ENCODE measurements around the gene ACOT4.
"Not testable (repeated sequence)": the region's sequence is repeated elsewhere in the genome, so short reads cannot be mapped to it uniquely, and the experiment has no call there.

ACOT4 gene

DNA sequence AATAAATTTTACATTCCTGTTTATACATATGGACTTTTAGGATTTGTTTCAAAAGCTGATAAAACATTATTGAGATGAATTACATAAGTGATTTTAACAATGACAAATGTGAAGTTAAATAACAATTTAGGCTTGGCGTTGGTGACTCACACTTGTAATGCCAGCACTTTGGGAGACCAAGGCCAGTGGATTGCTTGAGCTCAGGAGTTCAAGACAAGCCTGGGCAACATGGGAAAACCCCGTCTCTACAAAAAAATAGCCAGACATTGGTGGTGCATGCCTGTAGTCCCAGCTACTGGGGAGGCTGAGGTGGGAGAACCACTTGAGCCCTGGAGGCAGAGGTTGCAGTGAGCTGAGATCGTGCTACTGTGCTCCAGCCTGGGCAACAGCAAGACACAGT lies 15.3 kb upstream of the ACOT4 start:
- TF ChIP-seq ZNF274 (IDR thresholded peaks at IDR 0.05; ENCODE audit: low read depth, low read length) = no peak
- no peak overlapping the region for H3K4me3 ChIP-seq (ENCODE audit: low read length)

DNA sequence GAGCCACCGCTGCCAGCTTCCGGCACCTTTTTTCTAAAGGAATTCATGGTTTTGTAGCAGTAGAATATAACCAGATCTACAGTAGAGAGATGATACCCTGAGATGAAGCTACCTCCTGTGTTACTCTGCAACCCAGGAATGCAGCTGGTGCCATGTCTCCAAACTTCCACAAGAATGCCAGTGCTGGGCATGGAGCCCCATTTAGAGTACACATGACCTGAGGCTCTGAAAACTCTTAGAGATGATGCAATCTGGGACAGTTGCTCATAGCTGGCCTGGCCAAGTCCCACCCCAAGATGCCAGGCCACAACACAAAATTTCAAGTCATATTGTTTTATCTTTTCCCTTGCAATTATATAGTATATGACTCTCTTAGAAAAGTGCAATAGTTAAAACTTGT lies 14.5 kb upstream of the ACOT4 start:
- not testable (repeated sequence) for H3K4me3 ChIP-seq (ENCODE audit: low read length)

DNA sequence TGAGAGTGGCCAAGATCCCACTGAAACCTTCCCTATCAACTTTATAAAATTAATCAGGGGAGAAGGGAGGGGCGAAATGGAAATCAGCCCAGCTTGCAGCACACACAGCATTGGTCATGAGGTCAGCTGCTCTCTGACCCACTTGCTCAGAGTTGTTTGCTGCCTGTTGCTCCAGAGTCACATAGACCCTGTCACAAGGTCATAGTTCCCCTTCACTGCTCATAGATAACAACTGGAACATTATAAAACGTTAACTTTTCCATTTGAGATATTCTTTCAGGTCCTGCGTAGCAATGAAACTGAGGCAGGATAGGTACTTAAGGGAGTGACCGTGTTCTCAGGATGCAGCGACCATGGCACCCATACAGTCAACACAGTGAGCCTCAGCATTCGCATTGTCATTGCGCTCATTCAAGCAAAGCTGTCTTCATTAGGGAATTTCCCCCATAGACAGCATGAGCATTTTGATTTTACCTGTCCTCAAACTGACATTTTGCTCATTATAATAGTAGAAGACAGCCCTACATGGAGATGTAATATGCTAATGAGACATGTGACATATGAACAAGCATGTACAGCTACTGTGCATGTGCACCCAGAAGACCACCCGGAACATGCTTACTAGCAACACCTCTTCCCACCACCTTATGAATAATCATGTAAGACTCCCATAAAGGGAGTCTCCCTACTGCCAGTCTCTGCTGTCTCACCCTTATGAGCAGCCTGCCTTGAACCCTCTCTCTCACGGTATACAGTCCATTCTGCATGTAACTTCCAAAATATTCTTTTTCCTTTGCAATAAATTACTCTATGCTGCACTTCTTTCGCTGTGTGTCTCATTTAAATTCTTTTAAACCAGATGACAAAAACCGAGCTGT lies 9.3 kb upstream of the ACOT4 start:
- H3K4me3 ChIP-seq (ENCODE audit: low read length) = not testable (repeated sequence)

DNA sequence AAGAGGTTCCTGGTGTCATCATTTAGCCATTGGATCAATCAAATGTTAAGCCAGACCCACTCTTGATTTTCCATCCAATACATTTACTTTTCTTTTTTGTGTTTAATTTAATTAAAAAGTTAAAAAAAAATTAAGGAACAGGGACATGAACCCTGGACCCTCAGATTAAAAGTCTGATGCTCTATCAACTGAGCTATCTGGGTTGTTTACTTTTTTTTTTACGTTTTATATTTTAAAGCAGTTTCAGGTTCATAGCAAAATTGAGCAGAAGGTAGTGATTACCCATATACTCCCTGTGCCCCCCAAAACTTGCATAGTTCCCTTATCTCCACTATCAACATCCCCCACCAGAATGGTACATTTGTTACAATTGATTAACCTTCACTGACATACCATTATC lies 3.0 kb upstream of the ACOT4 start:
- H3K4me3 ChIP-seq (ENCODE audit: low read length) = no peak overlapping the region
- no peak for TF ChIP-seq ZNF274 (IDR thresholded peaks at IDR 0.05; ENCODE audit: low read depth, low read length)

DNA sequence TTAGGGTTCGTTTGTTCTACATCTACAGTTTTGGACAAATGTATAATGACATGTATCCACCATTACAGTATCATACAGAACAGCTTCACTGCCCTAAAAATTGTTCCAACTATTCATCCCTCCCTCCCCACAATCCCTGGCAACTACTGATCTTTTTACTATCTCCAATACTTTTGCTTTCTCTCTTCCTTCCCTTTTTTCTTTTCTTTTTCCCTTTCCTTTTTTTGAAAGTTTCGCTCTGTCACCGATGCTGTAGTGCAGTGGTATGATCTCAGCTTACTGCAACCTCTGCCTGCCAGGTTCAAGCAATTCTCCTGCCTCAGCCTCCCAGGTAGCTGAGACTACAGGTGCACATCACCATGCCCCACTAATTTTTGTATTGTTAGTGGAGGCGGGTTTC lies 2.6 kb upstream of the ACOT4 start:
- TF ChIP-seq ZNF274 (IDR thresholded peaks at IDR 0.05; ENCODE audit: low read depth, low read length) = no peak
- no peak overlapping the region for H3K4me3 ChIP-seq (ENCODE audit: low read length)

DNA sequence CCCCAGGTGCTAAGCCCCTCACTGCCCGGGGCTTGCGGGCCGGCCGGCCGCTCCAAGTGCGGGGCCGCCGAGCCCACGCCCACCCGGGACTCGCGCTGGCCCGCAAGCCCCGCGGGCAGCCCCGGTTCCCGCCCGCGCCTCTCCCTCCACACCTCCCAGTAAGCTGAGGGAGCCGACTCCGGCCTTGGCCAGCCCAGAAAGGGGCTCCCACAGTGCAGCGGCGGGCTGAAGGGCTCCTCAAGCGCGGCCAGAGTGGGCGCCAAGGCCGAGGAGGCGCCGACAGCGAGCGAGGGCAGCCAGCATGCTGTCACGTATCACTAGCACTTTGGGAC lies 1.0 kb upstream of the ACOT4 start:
- not testable (repeated sequence) for H3K4me3 ChIP-seq (ENCODE audit: low read length)

DNA sequence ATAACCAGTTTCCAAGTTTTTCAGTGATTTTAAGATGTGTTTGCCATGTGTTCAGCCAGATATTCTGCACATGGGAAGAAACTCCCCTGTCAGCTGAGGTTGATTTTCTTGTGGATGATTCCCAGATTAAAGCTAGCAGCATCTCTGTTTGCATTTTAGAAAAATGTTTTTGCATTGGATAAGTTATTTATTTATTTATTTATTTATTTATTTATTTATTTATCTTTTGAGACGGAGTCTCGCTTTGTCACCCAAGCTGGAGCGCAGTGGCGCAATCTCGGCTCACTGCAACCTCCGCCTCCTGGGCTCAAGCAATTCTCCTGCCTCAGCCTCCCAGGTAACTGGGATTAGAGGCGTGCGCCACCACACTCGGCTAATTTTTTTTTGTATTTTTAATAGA lies 2.8 kb downstream of the ACOT4 start:
- TF ChIP-seq ZNF274 (IDR thresholded peaks at IDR 0.05; ENCODE audit: low read depth, low read length) = no peak
- no peak overlapping the region for H3K4me3 ChIP-seq (ENCODE audit: low read length)

DNA sequence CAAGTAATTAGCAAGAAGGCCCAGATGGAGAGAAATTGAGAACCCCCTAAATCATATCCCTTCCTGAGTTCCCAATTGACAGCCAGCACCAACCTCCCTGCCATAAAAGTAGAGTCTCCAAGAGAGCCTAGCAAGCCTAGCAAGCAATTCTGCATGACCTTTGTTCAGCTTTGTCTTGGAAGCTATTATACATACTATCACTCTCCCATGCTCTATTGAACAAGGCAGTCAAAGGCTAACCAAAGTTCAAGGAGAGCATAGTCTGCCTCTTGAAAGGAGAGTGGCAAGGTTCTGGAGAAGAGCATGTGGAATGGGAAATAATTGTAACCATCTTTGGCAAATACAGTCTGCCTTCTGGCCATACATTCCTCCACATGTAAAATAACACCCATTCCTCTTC lies 7.8 kb downstream of the ACOT4 start:
- TF ChIP-seq ZNF274 (IDR thresholded peaks at IDR 0.05; ENCODE audit: low read depth, low read length) = no peak
- H3K4me3 ChIP-seq (ENCODE audit: low read length) = no peak overlapping the region

DNA sequence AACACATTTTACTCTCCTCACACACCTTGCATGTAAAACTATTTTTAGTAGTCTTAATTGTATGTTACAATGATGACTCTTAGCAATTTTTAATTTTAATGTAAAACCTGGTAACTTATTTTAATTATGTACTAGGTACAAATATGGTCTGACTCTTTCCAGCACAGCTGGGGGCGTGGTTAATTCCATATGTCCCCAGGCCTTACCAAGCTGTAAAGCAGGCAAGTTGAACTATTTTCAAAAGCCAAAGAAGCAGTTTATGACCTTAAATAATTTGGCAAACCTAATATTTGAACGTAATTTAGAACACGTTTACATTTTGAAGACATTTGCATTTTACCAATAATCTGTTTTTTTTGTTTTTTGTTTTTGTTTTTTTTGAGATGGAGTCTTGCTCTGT lies 11.3 kb downstream of the ACOT4 start:
- no peak overlapping the region for H3K4me3 ChIP-seq (ENCODE audit: low read length)
- TF ChIP-seq ZNF274 (IDR thresholded peaks at IDR 0.05; ENCODE audit: low read depth, low read length) = no peak

DNA sequence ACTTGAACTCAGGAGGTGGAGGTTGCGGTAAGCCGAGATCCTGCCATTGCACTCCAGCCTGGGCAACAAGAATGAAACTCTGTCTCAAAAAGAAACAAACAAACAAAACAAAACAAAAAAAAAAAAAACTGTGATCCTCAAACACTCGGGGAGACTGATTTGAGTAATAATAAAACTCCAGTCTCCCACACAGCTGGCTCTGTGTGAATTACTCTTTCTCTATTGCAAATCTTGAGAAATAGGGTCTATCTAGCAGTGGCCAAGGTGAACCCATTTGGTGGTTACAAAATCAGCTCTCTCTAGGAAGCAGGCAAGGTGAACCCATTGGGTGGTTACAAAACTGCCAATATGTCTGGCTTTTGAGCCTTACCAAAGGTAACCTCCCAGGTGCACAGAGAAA lies 14.6 kb downstream of the ACOT4 start:
- no peak for TF ChIP-seq ZNF274 (IDR thresholded peaks at IDR 0.05; ENCODE audit: low read depth, low read length)
- no peak overlapping the region for H3K4me3 ChIP-seq (ENCODE audit: low read length)

DNA sequence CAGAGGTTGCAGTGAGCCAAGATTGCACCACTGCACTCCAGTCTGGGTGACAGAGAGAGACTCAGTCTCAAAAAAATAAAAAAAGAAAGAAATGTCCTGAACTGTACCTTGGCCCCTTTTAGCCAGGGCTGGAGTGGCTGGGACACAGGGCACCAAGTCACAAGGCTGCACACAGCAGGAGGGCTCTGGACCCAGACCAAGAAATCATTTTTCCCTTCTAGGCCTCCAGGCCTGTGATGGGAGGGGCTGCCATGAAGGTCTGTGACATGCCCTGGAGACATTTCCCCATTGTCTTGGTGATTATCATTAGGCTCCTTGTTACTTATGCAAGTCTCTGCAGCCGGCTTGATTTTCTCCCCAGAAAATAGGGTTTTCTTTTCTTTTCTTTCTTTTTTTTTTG lies 15.6 kb downstream of the ACOT4 start:
- no peak overlapping the region for H3K4me3 ChIP-seq (ENCODE audit: low read length)
- TF ChIP-seq ZNF274 (IDR thresholded peaks at IDR 0.05; ENCODE audit: low read depth, low read length) = no peak

DNA sequence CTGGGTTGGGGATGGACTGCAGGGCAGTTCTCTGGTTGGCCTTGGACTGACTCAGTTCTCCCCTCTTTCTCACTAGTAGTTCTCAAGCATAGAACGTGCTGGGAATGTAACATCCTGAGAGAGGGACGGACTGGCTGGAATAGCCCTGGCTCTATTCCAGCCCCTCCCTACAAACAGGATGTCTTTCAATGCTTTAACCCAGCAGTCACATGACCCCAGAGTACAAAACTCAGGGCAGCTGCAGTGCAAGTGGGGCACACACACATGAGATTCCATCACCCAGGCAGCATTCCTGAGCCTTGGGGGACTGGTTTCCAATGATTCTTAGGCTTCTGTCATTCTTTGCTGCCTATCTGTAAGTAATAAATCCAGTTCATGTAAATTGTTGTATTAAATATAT lies 19.0 kb downstream of the ACOT4 start:
- no peak overlapping the region for H3K4me3 ChIP-seq (ENCODE audit: low read length)
- TF ChIP-seq ZNF274 (IDR thresholded peaks at IDR 0.05; ENCODE audit: low read depth, low read length) = no peak

DNA sequence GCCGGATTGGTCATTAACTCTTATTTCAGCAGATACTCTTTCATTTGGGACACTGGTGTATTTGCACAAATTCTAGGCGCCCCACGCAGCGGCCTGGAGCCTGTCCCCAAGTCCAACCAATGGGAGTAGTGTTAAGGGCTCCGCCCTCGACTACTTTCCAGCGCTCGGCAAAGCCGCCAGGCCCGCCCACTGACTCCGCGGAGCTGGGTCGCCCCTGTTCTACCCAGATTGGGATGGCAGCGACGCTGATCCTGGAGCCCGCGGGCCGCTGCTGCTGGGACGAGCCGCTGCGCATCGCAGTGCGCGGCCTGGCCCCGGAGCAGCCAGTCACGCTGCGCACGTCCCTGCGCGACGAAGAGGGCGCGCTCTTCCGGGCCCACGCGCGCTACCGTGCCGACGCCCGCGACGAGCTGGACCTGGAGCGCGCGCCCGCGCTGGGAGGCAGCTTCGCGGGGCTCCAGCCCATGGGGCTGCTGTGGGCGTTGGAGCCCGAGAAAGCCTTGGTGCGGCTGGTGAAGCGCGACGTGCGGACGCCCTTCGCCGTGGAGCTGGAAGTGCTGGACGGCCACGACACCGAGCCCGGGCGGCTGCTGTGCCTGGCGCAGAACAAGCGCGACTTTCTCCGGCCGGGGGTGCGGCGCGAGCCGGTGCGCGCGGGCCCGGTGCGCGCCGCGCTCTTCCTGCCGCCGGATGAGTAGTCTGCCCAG lies 20.8 kb downstream of the ACOT4 start, which contains the start of gene ACOT6:
ACOT6 (plus strand) TSS at position 179 of the 707 bp plus-strand sequence; CDS start at position 234, 55 bp downstream.
- peak within 1 kb of the TSS; percentile 59; the same call in 1 of the 2 replicates for H3K4me3 ChIP-seq (ENCODE audit: low read length)
- no peak for TF ChIP-seq ZNF274 (IDR thresholded peaks at IDR 0.05; ENCODE audit: low read depth, low read length)

DNA sequence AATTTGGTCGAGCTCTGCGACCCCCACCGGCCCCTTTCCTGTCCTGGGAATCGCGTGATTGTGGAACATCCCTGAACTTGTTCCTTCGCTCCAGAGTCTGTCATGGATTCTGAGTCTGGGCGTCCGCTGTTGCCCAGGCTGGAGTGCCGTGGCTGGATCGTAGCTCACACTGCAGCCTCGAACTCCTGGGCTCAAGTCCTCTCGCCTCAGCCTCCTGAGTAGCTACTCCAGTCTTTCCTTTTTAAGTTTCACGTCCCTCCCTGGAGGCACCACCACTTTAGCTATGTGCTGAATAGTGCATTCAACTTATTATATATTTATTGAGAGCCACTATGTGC lies 21.3 kb downstream of the ACOT4 start:
- TF ChIP-seq ZNF274 (IDR thresholded peaks at IDR 0.05; ENCODE audit: low read depth, low read length) = no peak
- peak overlapping the region; percentile 59; the same call in 1 of the 2 replicates for H3K4me3 ChIP-seq (ENCODE audit: low read length)

DNA sequence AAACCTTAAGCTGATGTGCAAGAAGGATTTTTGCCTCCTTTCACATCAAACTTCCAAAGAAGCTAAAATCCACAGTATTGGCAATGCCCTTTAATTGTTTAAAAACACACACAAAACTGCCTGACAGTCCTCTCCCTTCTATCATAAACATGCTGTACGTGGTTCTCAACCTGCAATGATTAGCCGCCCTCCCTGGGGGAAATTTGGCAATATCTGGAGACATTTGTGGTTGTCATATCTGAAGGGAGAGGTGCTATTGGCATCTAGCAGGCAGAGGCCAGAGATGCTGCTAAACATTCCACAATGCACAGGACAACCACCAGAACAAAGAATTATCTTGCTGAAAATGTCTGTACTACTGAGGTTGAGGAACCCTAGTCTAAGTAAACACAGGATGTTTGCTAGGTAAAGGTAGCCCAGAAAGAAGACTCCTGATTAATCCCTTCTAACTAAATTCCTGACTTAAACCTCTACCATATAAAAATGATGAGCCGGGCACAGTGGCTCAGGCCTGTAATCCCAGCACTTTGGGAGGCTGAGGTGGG lies 21.8 kb downstream of the ACOT4 start:
- no peak overlapping the region for H3K4me3 ChIP-seq (ENCODE audit: low read length)
- TF ChIP-seq ZNF274 (IDR thresholded peaks at IDR 0.05; ENCODE audit: low read depth, low read length) = no peak
